BLaER1 treated with 17β-estradiol and CSF1 and Interleukin-3, amounts not matched to agents 10 nM and 100 nM (cell line): ENCODE data around the gene ZBTB16.

Experiments
- H3K27ac ChIP-seq, 11 experiments: shearing (Covaris generic); formaldehyde crosslinking; 2 replicates each; pipeline ENCODE4 v1.8.1; 2022
- H3K27me3 ChIP-seq, 11 experiments: shearing (Covaris generic); formaldehyde crosslinking; 2 replicates each; pipeline ENCODE4 v1.8.1; 2022
- H3K36me3 ChIP-seq, 11 experiments: shearing (Covaris generic); formaldehyde crosslinking; 2 replicates each; pipeline ENCODE4 v1.8.1; 2022
- H3K4me1 ChIP-seq, 10 experiments: shearing (Covaris generic); formaldehyde crosslinking; 2 replicates each; pipeline ENCODE4 v1.8.1; 2022
- H3K4me2 ChIP-seq, 11 experiments: shearing (Covaris generic); formaldehyde crosslinking; 2 replicates each; pipeline ENCODE4 v1.8.1; 2022
- H3K4me3 ChIP-seq, 10 experiments: shearing (Covaris generic); formaldehyde crosslinking; 2 replicates each; pipeline ENCODE4 v1.8.1; 2022
- H3K9ac ChIP-seq, 11 experiments: shearing (Covaris generic); formaldehyde crosslinking; 2 replicates each; pipeline ENCODE4 v1.8.1; 2022
- H3K9me3 ChIP-seq, 11 experiments: shearing (Covaris generic); formaldehyde crosslinking; replicated peaks in 1 of 11; 2 replicates each; pipeline ENCODE4 v1.8.1; 2022
- H4K20me1 ChIP-seq, 11 experiments: shearing (Covaris generic); formaldehyde crosslinking; 2 replicates each; pipeline ENCODE4 v1.8.1; 2022
- Cebpa-rat ChIP-seq, 11 experiments: shearing (Covaris generic); IDR thresholded peaks; 2 replicates each; pipeline ENCODE4 v1.8.1; 2022

The ZBTB16 gene

GRCh38 chr11:114233755-114234154 is 174.2 kb downstream of the ZBTB16 start:
- H3K9ac ChIP-seq: no peak overlapping the region
- H3K4me1 ChIP-seq: peaks cover 0 to 23% (median 18%) of the 10 kb centered on the region in 10 experiments; a peak in 13 of 20 replicates
- H3K27ac ChIP-seq: no peak overlapping the region
- no peaks in the 10 kb centered on the region for H3K36me3 ChIP-seq
- H3K9me3 ChIP-seq: no peaks in the 10 kb centered on the region
- H3K27me3 ChIP-seq: no peaks in the 10 kb centered on the region
- peak overlapping the region in 8 of 11 experiments; percentile 20 to 59 (median 40); a peak in 12 of 22 replicates for H3K4me2 ChIP-seq
- TF ChIP-seq Cebpa-rat (IDR thresholded peaks at IDR 0.05): no peak
- no peaks in the 10 kb centered on the region; a peak in 1 of 22 replicates for H4K20me1 ChIP-seq
- H3K4me3 ChIP-seq: no peak overlapping the region

- H3K27ac ChIP-seq: no peak overlapping the region
- no peaks in the 10 kb centered on the region for H3K36me3 ChIP-seq
- TF ChIP-seq Cebpa-rat (IDR thresholded peaks at IDR 0.05): no peak
- H3K4me3 ChIP-seq: no peak overlapping the region
- H3K9me3 ChIP-seq: no peaks in the 10 kb centered on the region
- H3K27me3 ChIP-seq: no peaks in the 10 kb centered on the region
- H3K9ac ChIP-seq: no peak overlapping the region
- no peak overlapping the region for H3K4me2 ChIP-seq
- H4K20me1 ChIP-seq: no peaks in the 10 kb centered on the region; a peak in 1 of 22 replicates
- peaks cover 0 to 16% (median 12%) of the 10 kb centered on the region in 10 experiments; a peak in 13 of 20 replicates for H3K4me1 ChIP-seq
Measured at GRCh38 chr11:114236829-114237228, 177.3 kb downstream of the ZBTB16 start.

GRCh38 chr11:114237321-114238280 is 178.1 kb downstream of the ZBTB16 start:
- Histone ChIP-seq H3K4me2 (no peak overlapping the region), H3K36me3 (no peaks in the 10 kb centered on the region), H4K20me1 (no peaks in the 10 kb centered on the region; a peak in 1 of 22 replicates), H3K27ac (no peak overlapping the region), H3K4me1 (peaks cover 0 to 16% (median 12%) of the 10 kb centered on the region in 10 experiments; a peak in 13 of 20 replicates), H3K27me3 (no peaks in the 10 kb centered on the region), H3K9ac (no peak overlapping the region), H3K9me3 (no peaks in the 10 kb centered on the region), H3K4me3 (no peak overlapping the region)
- TF ChIP-seq Cebpa-rat (IDR thresholded peaks at IDR 0.05): no peak

GRCh38 chr11:114239753-114240161 is 180.2 kb downstream of the ZBTB16 start:
- no peak overlapping the region for H3K27ac ChIP-seq
- no peaks in the 10 kb centered on the region for H3K9me3 ChIP-seq
- TF ChIP-seq Cebpa-rat (IDR thresholded peaks at IDR 0.05): no peak
- no peaks in the 10 kb centered on the region for H3K4me1 ChIP-seq
- H3K4me2 ChIP-seq: no peak overlapping the region
- H3K36me3 ChIP-seq: no peaks in the 10 kb centered on the region
- H3K4me3 ChIP-seq: no peak overlapping the region
- H4K20me1 ChIP-seq: no peaks in the 10 kb centered on the region; a peak in 1 of 22 replicates
- H3K27me3 ChIP-seq: no peaks in the 10 kb centered on the region
- no peak overlapping the region for H3K9ac ChIP-seq

- H3K36me3 ChIP-seq: no peaks in the 10 kb centered on the region
- no peaks in the 10 kb centered on the region for H3K27me3 ChIP-seq
- H3K9ac ChIP-seq: no peak overlapping the region
- H3K27ac ChIP-seq: no peak overlapping the region
- H3K4me1 ChIP-seq: no peaks in the 10 kb centered on the region
- H3K9me3 ChIP-seq: no peaks in the 10 kb centered on the region
- no peak overlapping the region for H3K4me2 ChIP-seq
- no peak for TF ChIP-seq Cebpa-rat (IDR thresholded peaks at IDR 0.05)
- H4K20me1 ChIP-seq: no peaks in the 10 kb centered on the region; a peak in 1 of 22 replicates
- no peak overlapping the region for H3K4me3 ChIP-seq
Measured at GRCh38 chr11:114242032-114242431, 182.5 kb downstream of the ZBTB16 start.

GRCh38 chr11:114243461-114244372 is 184.2 kb downstream of the ZBTB16 start:
- TF ChIP-seq Cebpa-rat (IDR thresholded peaks at IDR 0.05): peak in 4 of 11 experiments; percentile 20 to 83 (median 39); a peak in 5 of 22 replicates
- Histone ChIP-seq H3K9ac (no peak overlapping the region), H3K4me2 (no peak overlapping the region), H3K36me3 (no peaks in the 10 kb centered on the region), H3K27ac (no peak overlapping the region), H3K27me3 (no peaks in the 10 kb centered on the region), H4K20me1 (no peaks in the 10 kb centered on the region; a peak in 1 of 22 replicates), H3K4me1 (no peaks in the 10 kb centered on the region), H3K9me3 (no peaks in the 10 kb centered on the region), H3K4me3 (no peak overlapping the region)

- no peaks in the 10 kb centered on the region for H3K9me3 ChIP-seq
- H3K4me3 ChIP-seq: no peak overlapping the region
- H4K20me1 ChIP-seq: no peaks in the 10 kb centered on the region; a peak in 1 of 22 replicates
- no peak overlapping the region for H3K27ac ChIP-seq
- no peak overlapping the region for H3K9ac ChIP-seq
- no peaks in the 10 kb centered on the region for H3K27me3 ChIP-seq
- H3K4me1 ChIP-seq: no peaks in the 10 kb centered on the region
- no peak for TF ChIP-seq Cebpa-rat (IDR thresholded peaks at IDR 0.05)
- no peaks in the 10 kb centered on the region for H3K36me3 ChIP-seq
- no peak overlapping the region for H3K4me2 ChIP-seq
Measured at GRCh38 chr11:114244726-114245394, 185.3 kb downstream of the ZBTB16 start.

- H3K4me1 ChIP-seq: peaks cover 0 to 8% (median 5%) of the 10 kb centered on the region in 10 experiments; a peak in 12 of 20 replicates
- no peaks in the 10 kb centered on the region for H3K9me3 ChIP-seq
- H3K27ac ChIP-seq: no peak overlapping the region
- H3K4me3 ChIP-seq: no peak overlapping the region
- H3K9ac ChIP-seq: no peak overlapping the region
- H3K27me3 ChIP-seq: no peaks in the 10 kb centered on the region
- no peak overlapping the region for H3K4me2 ChIP-seq
- H3K36me3 ChIP-seq: no peaks in the 10 kb centered on the region
- no peaks in the 10 kb centered on the region; a peak in 1 of 22 replicates for H4K20me1 ChIP-seq
- TF ChIP-seq Cebpa-rat (IDR thresholded peaks at IDR 0.05): no peak
Measured at GRCh38 chr11:114246321-114247069, 187.0 kb downstream of the ZBTB16 start.
